ENCODE results near the gene TGM4.

DNA sequence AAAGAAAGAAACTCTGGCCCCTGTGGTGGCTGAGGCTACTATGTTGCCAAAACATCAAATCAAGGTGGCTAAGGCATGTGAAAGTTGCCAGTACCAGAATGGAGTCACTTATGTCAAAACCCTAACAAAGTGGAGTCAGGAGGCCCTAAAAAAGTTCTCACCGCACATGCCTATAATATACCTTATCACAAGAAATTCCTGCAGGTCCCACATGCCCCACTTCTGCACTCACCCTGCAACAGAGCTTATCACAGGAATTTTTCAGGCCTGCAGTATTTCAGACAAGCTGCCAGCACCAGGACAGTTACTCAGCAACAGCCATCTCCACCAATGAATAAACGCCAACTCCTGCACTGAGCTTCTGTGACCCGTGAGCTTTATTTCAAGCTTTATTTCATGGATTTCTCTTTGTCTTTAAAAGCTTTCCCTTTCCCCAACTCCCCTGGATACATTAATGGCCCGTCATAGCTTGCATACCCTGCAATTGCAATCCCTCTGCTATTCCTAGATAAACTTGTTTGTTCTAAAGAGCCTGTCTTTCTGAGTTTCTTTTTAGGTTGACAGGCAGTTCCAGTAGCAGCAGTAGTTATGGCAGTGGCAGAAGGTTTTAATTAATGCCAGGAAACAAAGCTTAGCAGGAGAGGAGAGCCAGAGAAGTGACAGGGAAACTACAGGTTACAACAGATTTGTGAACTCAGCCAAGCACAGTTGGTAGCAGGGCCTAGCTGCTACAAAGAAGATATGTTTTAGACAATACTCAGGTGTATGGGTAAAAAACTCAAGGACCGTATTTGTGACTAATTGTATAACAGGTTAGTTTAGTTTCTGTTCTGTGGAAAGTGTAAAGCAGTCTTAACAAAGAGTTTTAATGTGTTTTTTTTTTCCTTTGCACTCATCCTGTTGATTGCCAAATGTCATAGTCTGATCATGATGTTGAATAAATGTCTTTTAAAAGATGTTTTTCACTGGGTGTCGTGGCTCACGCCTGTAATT lies 28.6 kb upstream of the TGM4 start:
- TF ChIP-seq, protein P1, sequence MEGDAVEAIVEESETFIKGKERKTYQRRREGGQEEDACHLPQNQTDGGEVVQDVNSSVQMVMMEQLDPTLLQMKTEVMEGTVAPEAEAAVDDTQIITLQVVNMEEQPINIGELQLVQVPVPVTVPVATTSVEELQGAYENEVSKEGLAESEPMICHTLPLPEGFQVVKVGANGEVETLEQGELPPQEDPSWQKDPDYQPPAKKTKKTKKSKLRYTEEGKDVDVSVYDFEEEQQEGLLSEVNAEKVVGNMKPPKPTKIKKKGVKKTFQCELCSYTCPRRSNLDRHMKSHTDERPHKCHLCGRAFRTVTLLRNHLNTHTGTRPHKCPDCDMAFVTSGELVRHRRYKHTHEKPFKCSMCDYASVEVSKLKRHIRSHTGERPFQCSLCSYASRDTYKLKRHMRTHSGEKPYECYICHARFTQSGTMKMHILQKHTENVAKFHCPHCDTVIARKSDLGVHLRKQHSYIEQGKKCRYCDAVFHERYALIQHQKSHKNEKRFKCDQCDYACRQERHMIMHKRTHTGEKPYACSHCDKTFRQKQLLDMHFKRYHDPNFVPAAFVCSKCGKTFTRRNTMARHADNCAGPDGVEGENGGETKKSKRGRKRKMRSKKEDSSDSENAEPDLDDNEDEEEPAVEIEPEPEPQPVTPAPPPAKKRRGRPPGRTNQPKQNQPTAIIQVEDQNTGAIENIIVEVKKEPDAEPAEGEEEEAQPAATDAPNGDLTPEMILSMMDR (IDR thresholded peaks at IDR 0.05; ENCODE audit: insufficient read depth, low read depth, low read length), result no peak
- TF ChIP-seq EZH2 (IDR thresholded peaks at IDR 0.05; ENCODE audit: insufficient read depth, low read length), result no peak

Data from astrocyte (in vitro differentiated cells and primary cell).